ENCODE measurements around the gene LRMDA.

DNA sequence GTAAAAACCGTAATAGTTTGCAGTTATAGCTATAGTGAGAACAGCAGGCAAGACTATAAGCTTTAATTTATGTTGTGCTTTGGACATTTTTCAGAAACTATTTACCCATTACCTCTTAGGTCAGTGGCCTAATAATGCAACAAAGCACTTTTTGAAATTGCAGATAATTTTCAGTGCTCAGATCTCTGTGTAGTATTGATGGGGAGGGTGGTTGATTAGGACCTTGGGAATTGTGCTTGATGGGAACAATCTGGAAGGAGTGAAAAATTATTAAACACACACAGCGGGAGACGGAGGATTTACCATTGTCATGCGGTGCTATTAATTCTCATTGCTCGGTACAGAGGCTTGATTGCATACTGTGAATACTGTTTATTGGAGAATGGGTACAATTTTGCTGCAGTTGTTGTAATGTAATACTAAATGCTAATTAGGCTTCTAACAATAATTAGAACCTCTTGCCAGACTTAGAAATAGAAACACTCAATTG lies 304.8 kb downstream of the LRMDA start:
- TF ChIP-seq CTCF (conservative IDR thresholded peaks at IDR 0.05; ENCODE audit: low read depth, low read length) = no peak
- no peak for TF ChIP-seq EZH2 (IDR thresholded peaks at IDR 0.05; ENCODE audit: low read length, unreplicated experiment)
